ENCODE measurements around the gene LPP.

LPP gene

GRCh38 chr3:188469228-188469885, 315.4 kb downstream of the LPP start:
- Histone ChIP-seq H3K79me2 (ENCODE audit: control insufficient read depth, low read length) (peaks cover 3% of the 10 kb centered on the region; the same call in 1 of the 2 replicates), H3K36me3 (ENCODE audit: control insufficient read depth, low read length) (no peaks in the 10 kb centered on the region), H3K4me1 (ENCODE audit: control insufficient read depth, low read length) (no peaks in the 10 kb centered on the region), H3K27me3 (ENCODE audit: control insufficient read depth, low read length) (no peaks in the 10 kb centered on the region), H3K4me2 (ENCODE audit: low read length) (no peak overlapping the region), H3K4me3 (ENCODE audit: low read length) (no peak overlapping the region), H3K9me2 (replicated peaks; ENCODE audit: control insufficient read depth, low read length) (no peaks in the 10 kb centered on the region), H3K9me3 (ENCODE audit: control insufficient read depth, insufficient read depth, low read length) (no peaks in the 10 kb centered on the region), H4K20me1 (ENCODE audit: control insufficient read depth, insufficient read depth, low read depth, low read length) (no peaks in the 10 kb centered on the region), H3F3A (ENCODE audit: control insufficient read depth, insufficient read depth) (no peaks in the 10 kb centered on the region), H3K27ac (ENCODE audit: low read depth, low read length) (no peak overlapping the region)
- TF ChIP-seq EZH2phosphoT487 (IDR thresholded peaks at IDR 0.05; ENCODE audit: borderline replicate concordance, low read length) (no peak), CTCF (IDR thresholded peaks at IDR 0.05; ENCODE audit: low read depth, low read length, poor library complexity, severe bottlenecking) (no peak)

DNA sequence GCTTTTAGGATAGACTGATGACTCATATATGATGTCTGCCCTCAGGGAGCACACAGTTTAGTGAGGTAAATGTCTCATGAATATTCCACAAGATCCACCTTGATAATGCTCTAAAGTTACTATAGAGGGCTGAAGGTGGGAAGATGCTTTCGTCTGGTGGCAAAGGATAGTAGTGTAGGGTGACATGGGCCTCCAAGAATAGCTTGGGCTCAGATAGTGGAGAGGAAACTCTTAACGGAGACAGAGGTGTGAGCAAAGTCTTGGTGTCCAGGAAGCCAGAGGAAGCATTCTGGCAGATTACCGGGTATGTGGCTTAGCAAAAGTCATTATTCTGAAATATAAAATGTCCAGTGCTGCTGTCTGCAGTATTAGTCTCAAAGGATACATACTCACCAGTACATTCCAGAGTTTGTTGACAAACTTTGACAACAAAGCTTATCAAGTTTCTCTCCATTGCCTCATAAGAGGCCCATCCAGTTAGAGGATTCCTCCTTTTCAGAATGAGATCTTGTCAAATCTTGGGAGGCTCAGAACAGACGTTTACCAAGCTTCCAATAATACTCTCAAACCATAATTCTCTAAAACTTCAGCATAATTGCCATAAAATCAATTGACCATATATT, 316.7 kb downstream of the LPP start:
- no peaks in the 10 kb centered on the region for H4K20me1 ChIP-seq (ENCODE audit: control insufficient read depth, insufficient read depth, low read depth, low read length)
- no peaks in the 10 kb centered on the region for H3F3A ChIP-seq (ENCODE audit: control insufficient read depth, insufficient read depth)
- no peak overlapping the region for H3K4me2 ChIP-seq (ENCODE audit: low read length)
- H3K4me3 ChIP-seq (ENCODE audit: low read length), result no peak overlapping the region
- H3K36me3 ChIP-seq (ENCODE audit: control insufficient read depth, low read length), result no peaks in the 10 kb centered on the region
- TF ChIP-seq EZH2phosphoT487 (IDR thresholded peaks at IDR 0.05; ENCODE audit: borderline replicate concordance, low read length) (no peak), CTCF (IDR thresholded peaks at IDR 0.05; ENCODE audit: low read depth, low read length, poor library complexity, severe bottlenecking) (no peak)
- no peaks in the 10 kb centered on the region for H3K4me1 ChIP-seq (ENCODE audit: control insufficient read depth, low read length)
- no peaks in the 10 kb centered on the region for H3K9me2 ChIP-seq (replicated peaks; ENCODE audit: control insufficient read depth, low read length)
- H3K27me3 ChIP-seq (ENCODE audit: control insufficient read depth, low read length), result no peaks in the 10 kb centered on the region
- H3K79me2 ChIP-seq (ENCODE audit: control insufficient read depth, low read length), result peaks cover 3% of the 10 kb centered on the region; the same call in 1 of the 2 replicates
- no peak overlapping the region for H3K27ac ChIP-seq (ENCODE audit: low read depth, low read length)
- no peaks in the 10 kb centered on the region for H3K9me3 ChIP-seq (ENCODE audit: control insufficient read depth, insufficient read depth, low read length)

- Histone ChIP-seq H3K9me3 (ENCODE audit: control insufficient read depth, insufficient read depth, low read length) (no peaks in the 10 kb centered on the region), H4K20me1 (ENCODE audit: control insufficient read depth, insufficient read depth, low read depth, low read length) (no peaks in the 10 kb centered on the region), H3K27ac (ENCODE audit: low read depth, low read length) (no peak overlapping the region), H3K4me2 (ENCODE audit: low read length) (no peak overlapping the region), H3K36me3 (ENCODE audit: control insufficient read depth, low read length) (no peaks in the 10 kb centered on the region), H3K27me3 (ENCODE audit: control insufficient read depth, low read length) (no peaks in the 10 kb centered on the region), H3K79me2 (ENCODE audit: control insufficient read depth, low read length) (no peaks in the 10 kb centered on the region; the same call in 1 of the 2 replicates), H3K4me3 (ENCODE audit: low read length) (no peak overlapping the region), H3F3A (ENCODE audit: control insufficient read depth, insufficient read depth) (no peaks in the 10 kb centered on the region), H3K9me2 (replicated peaks; ENCODE audit: control insufficient read depth, low read length) (no peaks in the 10 kb centered on the region), H3K4me1 (ENCODE audit: control insufficient read depth, low read length) (no peaks in the 10 kb centered on the region)
- no peak for TF ChIP-seq EZH2phosphoT487 (IDR thresholded peaks at IDR 0.05; ENCODE audit: borderline replicate concordance, low read length)
- TF ChIP-seq CTCF (IDR thresholded peaks at IDR 0.05; ENCODE audit: low read depth, low read length, poor library complexity, severe bottlenecking), result no peak
These were observed 317.8 kb downstream of the LPP start for GRCh38 chr3:188471723-188472122.
